Suprapubic skin (tissue), 4 donors: ENCODE measurements around the gene AGBL1. TPM values are rescaled to one million over a fixed set of nuclear protein-coding genes. Genes with fewer than 3 reads are reported as not detected.
"Not testable (repeated sequence)": the region's sequence is repeated elsewhere in the genome, so short reads cannot be mapped to it uniquely, and the experiment has no call there.

ENCODE experiments used
- DNase-seq, 2 donors: peaks; one replicate each; pipeline ENCODE4 v3.0.0-alpha.2; 2019; ENCODE audit warnings: low spot score in 2 of 2
- H3K27ac ChIP-seq: fragments of 200-600 bp; sonication (generic); one replicate; pipeline ENCODE4 v1.5.1; 2019
- H3K27me3 ChIP-seq: fragments of 200-600 bp; sonication (generic); one replicate; pipeline ENCODE4 v1.5.1; 2019
- H3K36me3 ChIP-seq: fragments of 200-600 bp; sonication (generic); one replicate; pipeline ENCODE4 v1.5.1; 2019
- H3K4me1 ChIP-seq: fragments of 200-600 bp; sonication (generic); one replicate; pipeline ENCODE4 v1.5.1; 2019
- H3K4me3 ChIP-seq: fragments of 200-600 bp; sonication (generic); one replicate; pipeline ENCODE4 v1.5.1; 2019; ENCODE audit warnings: mild to moderate bottlenecking
- H3K9me3 ChIP-seq: fragments of 200-600 bp; sonication (generic); one replicate; pipeline ENCODE4 v1.5.1; 2019
- EP300 ChIP-seq: sonication (generic); formaldehyde crosslinking; IDR thresholded peaks from one replicate; pipeline ENCODE4 v1.6.1; 2017; ENCODE audit warnings: antibody characterized with exemption
- POLR2A ChIP-seq, 2 donors: fragments of 450-650 bp; IDR thresholded peaks; one replicate each; pipeline ENCODE4 v1.6.1; 2017; ENCODE audit warnings: antibody characterized with exemption in 2 of 2, mild to moderate bottlenecking in 2 of 2, moderate library complexity in 2 of 2
- POLR2AphosphoS5 ChIP-seq, 3 donors: sonication (generic); formaldehyde crosslinking; IDR thresholded peaks; one replicate each; pipeline ENCODE4 v1.6.1; 2017; ENCODE audit warnings: antibody characterized with exemption in 3 of 3
- WGBS: methylation state at CpG from one replicate; pipeline ENCODE4 v1.1.5; 2018; 5-methylcytosine and 5-hydroxymethylcytosine counted together
- total RNA-seq, 4 donors: library from RNA; depleted of rRNA; stranded (reverse); fragments of >200 nt; gene quantifications; one replicate each; pipeline ENCODE4 v1.1.0, GENCODE V29; 2016
- TF ChIP-seq, protein P1 (sequence below), 2 donors: fragments of 200-600 bp in 1 of 2; fragments of 450-650 bp in 1 of 2; sonication (generic) in 1 of 2; IDR thresholded peaks; one replicate each; pipeline ENCODE4 v1.5.1; 2016 to 2019; ENCODE audit warnings: antibody characterized with exemption in 2 of 2, mild to moderate bottlenecking in 1 of 2, moderate library complexity in 1 of 2

The AGBL1 gene
- total RNA-seq, 4 donors from 2014 or later, result 0.23 to 0.56 TPM; not detected in 2

DNA sequence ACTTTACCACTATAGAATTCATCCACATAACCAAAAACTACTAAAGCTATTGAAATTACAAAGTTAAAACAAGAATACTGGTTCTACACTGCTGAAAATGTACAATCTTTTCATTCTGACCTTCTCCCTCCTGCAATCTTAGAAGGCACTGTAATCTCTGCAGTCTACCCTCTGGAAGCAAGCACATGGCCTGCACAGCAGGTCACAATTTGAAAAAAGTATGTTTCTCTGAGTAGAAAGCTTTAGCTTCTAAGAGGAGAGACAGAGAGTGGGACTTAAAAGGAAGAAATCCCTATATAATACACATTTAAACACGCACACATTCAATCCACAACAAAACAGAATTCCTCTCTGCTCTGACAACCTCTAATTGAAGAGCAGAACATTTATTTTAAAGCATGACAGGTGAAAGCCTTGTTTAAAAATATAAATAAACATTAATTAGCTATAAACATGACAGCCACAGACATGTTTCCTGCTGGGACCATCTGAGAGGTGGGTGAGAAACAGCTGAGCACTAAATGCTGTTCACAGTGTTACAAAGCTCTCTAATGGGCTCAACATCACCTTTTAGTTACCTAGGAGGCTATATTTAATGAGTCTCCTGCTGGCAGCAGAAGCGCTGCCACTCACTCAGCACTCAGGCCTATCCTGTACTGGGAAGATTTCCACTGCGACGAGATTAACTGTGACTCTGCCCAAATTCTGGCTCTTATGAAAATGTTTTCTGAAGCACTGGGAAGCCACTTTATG is 447.4 kb downstream of the AGBL1 start:
- Histone ChIP-seq H3K27me3 (no peaks in the 10 kb centered on the region), H3K36me3 (no peaks in the 10 kb centered on the region), H3K9me3 (peaks cover 5% of the 10 kb centered on the region), H3K4me3 (no peak overlapping the region), H3K4me1 (no peaks in the 10 kb centered on the region), H3K27ac (no peak overlapping the region)
- no peak for DNase-seq
- TF ChIP-seq, protein P1, sequence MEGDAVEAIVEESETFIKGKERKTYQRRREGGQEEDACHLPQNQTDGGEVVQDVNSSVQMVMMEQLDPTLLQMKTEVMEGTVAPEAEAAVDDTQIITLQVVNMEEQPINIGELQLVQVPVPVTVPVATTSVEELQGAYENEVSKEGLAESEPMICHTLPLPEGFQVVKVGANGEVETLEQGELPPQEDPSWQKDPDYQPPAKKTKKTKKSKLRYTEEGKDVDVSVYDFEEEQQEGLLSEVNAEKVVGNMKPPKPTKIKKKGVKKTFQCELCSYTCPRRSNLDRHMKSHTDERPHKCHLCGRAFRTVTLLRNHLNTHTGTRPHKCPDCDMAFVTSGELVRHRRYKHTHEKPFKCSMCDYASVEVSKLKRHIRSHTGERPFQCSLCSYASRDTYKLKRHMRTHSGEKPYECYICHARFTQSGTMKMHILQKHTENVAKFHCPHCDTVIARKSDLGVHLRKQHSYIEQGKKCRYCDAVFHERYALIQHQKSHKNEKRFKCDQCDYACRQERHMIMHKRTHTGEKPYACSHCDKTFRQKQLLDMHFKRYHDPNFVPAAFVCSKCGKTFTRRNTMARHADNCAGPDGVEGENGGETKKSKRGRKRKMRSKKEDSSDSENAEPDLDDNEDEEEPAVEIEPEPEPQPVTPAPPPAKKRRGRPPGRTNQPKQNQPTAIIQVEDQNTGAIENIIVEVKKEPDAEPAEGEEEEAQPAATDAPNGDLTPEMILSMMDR (IDR thresholded peaks at IDR 0.05), result no peak
- TF ChIP-seq POLR2AphosphoS5 (IDR thresholded peaks at IDR 0.05), result no peak
- TF ChIP-seq EP300, result no peak
- no peak for TF ChIP-seq POLR2A (IDR thresholded peaks at IDR 0.05)
- 74% methylated on average over 4 of the region's 4 CpGs for WGBS

DNA sequence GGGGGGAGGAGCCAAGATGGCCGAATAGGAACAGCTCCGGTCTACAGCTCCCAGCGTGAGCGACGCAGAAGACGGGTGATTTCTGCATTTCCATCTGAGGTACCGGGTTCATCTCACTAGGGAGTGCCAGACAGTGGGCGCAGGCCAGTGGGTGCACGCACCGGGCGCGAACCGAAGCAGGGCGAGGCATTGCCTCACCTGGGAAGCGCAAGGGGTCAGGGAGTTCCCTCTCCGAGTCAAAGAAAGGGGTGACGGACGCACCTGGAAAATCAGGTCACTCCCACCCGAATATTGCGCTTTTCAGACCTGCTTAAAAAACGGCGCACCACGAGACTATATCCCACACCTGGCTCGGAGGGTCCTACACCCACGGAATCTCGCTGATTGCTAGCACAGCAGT is 448.4 kb downstream of the AGBL1 start:
- not testable (repeated sequence) for DNase-seq, H3K4me3 ChIP-seq, H3K36me3 ChIP-seq, H3K4me1 ChIP-seq, H3K27ac ChIP-seq, H3K9me3 ChIP-seq, H3K27me3 ChIP-seq
- 89% methylated on average over 26 of the region's 26 CpGs for WGBS

DNA sequence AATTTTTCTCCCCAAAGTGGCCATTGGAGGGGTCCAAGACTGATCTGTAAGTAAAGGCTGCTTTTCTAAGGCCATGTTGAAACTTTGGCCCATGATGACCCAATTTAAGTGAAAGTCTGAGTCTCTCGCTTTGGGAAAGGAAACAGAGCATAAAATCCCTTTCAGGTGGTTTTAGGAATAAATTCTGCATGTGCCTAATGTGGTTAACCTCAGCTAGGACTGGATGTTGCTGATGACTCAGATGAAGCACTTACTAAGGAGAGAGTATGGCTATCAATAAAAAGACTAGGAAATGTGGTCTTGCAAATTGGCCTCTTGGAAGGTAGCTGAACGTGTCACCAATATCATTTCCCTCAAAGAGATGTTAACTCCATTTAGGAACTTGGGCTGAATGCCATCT is 458.5 kb downstream of the AGBL1 start:
- no peaks in the 10 kb centered on the region for H3K4me1 ChIP-seq
- H3K36me3 ChIP-seq, result no peaks in the 10 kb centered on the region
- no peaks in the 10 kb centered on the region for H3K9me3 ChIP-seq
- no peaks in the 10 kb centered on the region for H3K27me3 ChIP-seq
- H3K27ac ChIP-seq, result no peak overlapping the region
- DNase-seq, result no peak
- TF ChIP-seq POLR2A (IDR thresholded peaks at IDR 0.05), result no peak
- TF ChIP-seq, protein P1 (IDR thresholded peaks at IDR 0.05), result no peak
- no peak overlapping the region for H3K4me3 ChIP-seq
- WGBS, result 79% methylated on average over 2 of the region's 2 CpGs

DNA sequence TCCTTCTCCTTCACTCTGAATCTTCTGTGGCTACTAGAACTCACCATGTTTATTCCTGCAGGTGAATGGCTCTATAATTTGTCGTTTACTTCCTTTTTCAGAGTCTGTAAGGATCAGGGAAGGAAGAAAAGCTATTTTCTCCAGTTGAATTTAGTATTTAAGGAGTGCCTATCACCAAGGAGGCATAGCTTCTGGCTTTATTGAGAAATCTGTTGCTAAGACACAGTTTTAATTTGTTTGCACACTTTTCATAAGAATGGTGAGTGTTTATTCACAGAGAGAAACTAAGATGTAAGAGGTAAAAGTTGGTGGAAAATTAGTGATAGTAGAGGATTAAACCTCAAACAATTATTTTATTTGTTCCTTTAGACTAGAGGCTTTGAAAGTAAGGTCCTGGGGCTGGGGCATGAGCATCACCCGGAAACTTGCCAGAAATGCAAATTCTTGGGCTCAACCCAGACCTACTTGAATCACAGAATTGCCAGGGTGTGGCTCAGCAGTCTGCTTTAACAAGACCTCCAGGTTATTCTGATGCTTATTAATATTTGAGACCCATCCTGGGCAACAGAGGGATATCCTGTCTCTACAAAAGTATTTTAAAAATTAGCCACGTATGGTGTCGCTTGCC is 461.3 kb downstream of the AGBL1 start:
- DNase-seq, result no peak
- 69% methylated on average over 4 of the region's 4 CpGs for WGBS
- H3K27me3 ChIP-seq, result no peaks in the 10 kb centered on the region
- H3K4me1 ChIP-seq, result no peaks in the 10 kb centered on the region
- TF ChIP-seq POLR2AphosphoS5 (IDR thresholded peaks at IDR 0.05), result no peak
- TF ChIP-seq, protein P1 (IDR thresholded peaks at IDR 0.05), result no peak
- TF ChIP-seq EP300, result no peak
- no peak for TF ChIP-seq POLR2A (IDR thresholded peaks at IDR 0.05)
- H3K27ac ChIP-seq, result no peak overlapping the region
- no peaks in the 10 kb centered on the region for H3K9me3 ChIP-seq
- H3K36me3 ChIP-seq, result no peaks in the 10 kb centered on the region
- H3K4me3 ChIP-seq, result no peak overlapping the region

DNA sequence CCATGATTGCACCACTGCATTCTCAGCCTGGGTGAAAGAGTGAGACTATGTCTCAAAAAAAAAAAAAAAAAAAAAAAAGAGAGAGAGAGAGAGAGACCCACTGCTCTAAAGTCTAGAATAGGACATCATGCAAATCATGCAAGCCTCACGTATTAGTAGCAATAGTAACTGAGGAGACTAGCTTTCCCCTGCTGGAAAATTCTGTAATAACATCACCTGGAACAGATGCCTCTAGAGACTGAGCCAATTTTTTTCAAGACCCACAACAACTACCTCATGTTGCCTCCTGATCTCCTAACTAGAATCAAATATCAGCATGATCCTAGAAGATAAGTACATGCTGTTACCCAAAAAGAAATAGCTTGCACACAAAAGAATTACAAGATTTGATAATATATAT is 461.9 kb downstream of the AGBL1 start:
- H3K4me1 ChIP-seq, result no peaks in the 10 kb centered on the region

More for the DNA sequence above, 461.9 kb downstream of the AGBL1 start:
- TF ChIP-seq EP300 (no peak), POLR2AphosphoS5 (IDR thresholded peaks at IDR 0.05) (no peak), POLR2A (IDR thresholded peaks at IDR 0.05) (no peak)
- TF ChIP-seq, protein P1 (IDR thresholded peaks at IDR 0.05), result no peak
- H3K36me3 ChIP-seq, result no peaks in the 10 kb centered on the region
- H3K27me3 ChIP-seq, result no peaks in the 10 kb centered on the region
- no peaks in the 10 kb centered on the region for H3K9me3 ChIP-seq
- no peak overlapping the region for H3K27ac ChIP-seq
- H3K4me3 ChIP-seq, result no peak overlapping the region
- no peak for DNase-seq
- WGBS, result 76% methylated on average over 1 of the region's 1 CpG
